BLaER1 (cell line): ENCODE data around the gene GADD45B.
"Not testable (repeated sequence)": the region's sequence is repeated elsewhere in the genome, so short reads cannot be mapped to it uniquely, and the experiment has no call there.

Experiments
- H3K27ac ChIP-seq: shearing (Covaris generic); formaldehyde crosslinking; 2 replicates; pipeline ENCODE4 v1.8.1; 2022
- H3K27me3 ChIP-seq: shearing (Covaris generic); formaldehyde crosslinking; 2 replicates; pipeline ENCODE4 v1.8.1; 2022
- H3K36me3 ChIP-seq: shearing (Covaris generic); formaldehyde crosslinking; 2 replicates; pipeline ENCODE4 v1.8.1; 2022
- H3K4me1 ChIP-seq: shearing (Covaris generic); formaldehyde crosslinking; 2 replicates; pipeline ENCODE4 v1.8.1; 2022
- H3K4me2 ChIP-seq: shearing (Covaris generic); formaldehyde crosslinking; 2 replicates; pipeline ENCODE4 v1.8.1; 2022
- H3K4me3 ChIP-seq: shearing (Covaris generic); formaldehyde crosslinking; 2 replicates; pipeline ENCODE4 v1.8.1; 2022
- H3K9ac ChIP-seq: shearing (Covaris generic); formaldehyde crosslinking; 2 replicates; pipeline ENCODE4 v1.8.1; 2022
- H3K9me3 ChIP-seq: shearing (Covaris generic); formaldehyde crosslinking; 2 replicates; pipeline ENCODE4 v1.8.1; 2022
- H4K20me1 ChIP-seq: shearing (Covaris generic); formaldehyde crosslinking; 2 replicates; pipeline ENCODE4 v1.8.1; 2022
- Cebpa-rat ChIP-seq: shearing (Covaris generic); IDR thresholded peaks from 2 replicates; pipeline ENCODE4 v1.8.1; 2022

The GADD45B gene

GRCh38 chr19:2511991-2512390 lies 36.1 kb downstream of the GADD45B start:
- H4K20me1 ChIP-seq: peaks cover 54% of the 10 kb centered on the region
- H3K9me3 ChIP-seq: no peaks in the 10 kb centered on the region
- H3K27ac ChIP-seq: peak overlapping the region; percentile 53
- TF ChIP-seq Cebpa-rat: no peak
- peak overlapping the region; percentile 97 for H3K4me2 ChIP-seq
- no peaks in the 10 kb centered on the region for H3K27me3 ChIP-seq
- H3K4me1 ChIP-seq: peaks cover 40% of the 10 kb centered on the region
- peak overlapping the region; percentile 27 for H3K4me3 ChIP-seq
- peaks cover 45% of the 10 kb centered on the region for H3K36me3 ChIP-seq
- peak overlapping the region; percentile 22; the same call in 1 of the 2 replicates for H3K9ac ChIP-seq

GRCh38 chr19:2512523-2513431 lies 36.9 kb downstream of the GADD45B start:
- Histone ChIP-seq H3K27ac (peak overlapping the region; percentile 53), H3K9ac (peak overlapping the region; percentile 22; the same call in 1 of the 2 replicates), H3K4me1 (peaks cover 38% of the 10 kb centered on the region), H3K4me2 (peak overlapping the region; percentile 97), H4K20me1 (peaks cover 62% of the 10 kb centered on the region), H3K4me3 (peak overlapping the region; percentile 27; the same call in 1 of the 2 replicates), H3K27me3 (no peaks in the 10 kb centered on the region), H3K9me3 (no peaks in the 10 kb centered on the region), H3K36me3 (peaks cover 52% of the 10 kb centered on the region)
- no peak for TF ChIP-seq Cebpa-rat

DNA sequence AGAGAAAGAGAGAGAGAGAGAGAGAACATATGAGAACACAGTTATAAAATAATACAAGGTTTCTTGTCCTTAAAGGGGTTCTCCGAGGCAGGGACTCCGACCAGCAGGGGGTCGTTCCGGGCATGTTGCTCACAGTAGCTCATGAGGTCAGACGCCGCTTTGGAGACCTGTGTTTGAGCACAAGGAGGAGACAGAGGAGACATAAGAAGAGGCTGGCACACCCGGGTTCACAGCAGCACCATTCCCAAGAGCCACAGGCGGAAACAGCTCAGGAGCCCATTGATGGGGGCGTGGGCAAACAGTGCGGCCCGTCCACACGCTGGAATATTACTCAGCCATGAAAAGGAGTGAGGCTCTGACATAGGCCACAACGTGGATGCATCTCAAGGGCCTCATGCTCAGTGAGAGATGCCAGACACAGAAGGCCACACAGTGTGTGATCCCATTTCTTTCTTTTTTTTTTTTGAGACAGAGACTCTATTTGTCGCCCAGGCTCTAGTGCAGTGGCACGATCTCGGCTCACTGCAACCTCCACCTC lies 39.1 kb downstream of the GADD45B start:
- Histone ChIP-seq H3K27me3 (no peaks in the 10 kb centered on the region), H4K20me1 (peaks cover 79% of the 10 kb centered on the region), H3K36me3 (peaks cover 70% of the 10 kb centered on the region), H3K27ac (no peak overlapping the region), H3K9ac (no peak overlapping the region), H3K4me2 (no peak overlapping the region), H3K4me1 (peaks cover 42% of the 10 kb centered on the region), H3K9me3 (no peaks in the 10 kb centered on the region), H3K4me3 (no peak overlapping the region)
- TF ChIP-seq Cebpa-rat: no peak

GRCh38 chr19:2516727-2517126 lies 40.8 kb downstream of the GADD45B start:
- Histone ChIP-seq H3K9me3 (no peaks in the 10 kb centered on the region), H4K20me1 (peaks cover 90% of the 10 kb centered on the region), H3K4me2 (no peak overlapping the region), H3K9ac (no peak overlapping the region), H3K4me3 (no peak overlapping the region), H3K27ac (no peak overlapping the region; the same call in 1 of the 2 replicates), H3K36me3 (peaks cover 83% of the 10 kb centered on the region), H3K27me3 (no peaks in the 10 kb centered on the region), H3K4me1 (peaks cover 33% of the 10 kb centered on the region)
- no peak for TF ChIP-seq Cebpa-rat

DNA sequence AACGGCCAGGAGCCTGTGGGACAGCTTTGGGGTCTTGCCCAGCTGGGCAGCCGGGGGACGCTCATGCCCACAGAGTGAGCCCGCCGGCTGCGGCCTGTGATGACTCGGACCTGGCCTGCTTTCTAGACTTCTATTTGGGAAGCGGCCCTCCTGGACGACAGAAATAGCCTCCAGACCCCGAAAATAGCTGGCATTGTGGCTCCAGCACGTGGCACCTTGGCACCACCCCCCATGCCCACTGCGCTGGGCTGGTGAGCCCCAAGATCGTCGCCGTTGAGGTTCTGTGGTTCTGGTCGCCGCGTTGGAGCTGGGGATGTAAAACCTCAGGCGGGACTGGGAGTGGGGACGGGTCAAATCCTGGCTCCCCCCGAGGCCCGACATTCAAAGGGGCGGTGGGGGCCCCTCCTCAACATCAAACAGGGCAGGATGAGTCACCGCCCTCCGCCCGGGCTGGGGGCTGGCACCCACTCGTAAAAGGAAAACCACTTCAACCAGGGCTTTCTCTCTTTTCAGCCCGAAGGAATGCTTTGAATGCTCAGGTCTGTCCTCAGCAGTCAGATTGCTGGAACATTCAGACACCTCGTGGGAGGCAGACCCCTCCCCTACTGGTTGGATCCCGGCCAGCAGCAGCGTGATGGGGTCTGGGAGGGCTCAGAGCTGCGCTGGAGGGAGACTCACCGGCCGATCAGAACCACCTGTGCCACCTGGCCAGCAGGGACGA lies 42.1 kb downstream of the GADD45B start:
- H3K9me3 ChIP-seq: no peaks in the 10 kb centered on the region
- TF ChIP-seq Cebpa-rat: no peak
- 0 out of 2 replicates have a peak overlapping the region, but pooled peaks have one; percentile 29 for H3K9ac ChIP-seq
- H3K4me3 ChIP-seq: no peak overlapping the region
- H4K20me1 ChIP-seq: peaks cover 90% of the 10 kb centered on the region
- H3K36me3 ChIP-seq: peaks cover 82% of the 10 kb centered on the region
- peak overlapping the region; percentile 51 for H3K27ac ChIP-seq
- H3K4me1 ChIP-seq: peaks cover 33% of the 10 kb centered on the region
- no peaks in the 10 kb centered on the region for H3K27me3 ChIP-seq
- H3K4me2 ChIP-seq: peak overlapping the region; percentile 74

- Histone ChIP-seq H4K20me1 (peaks cover 90% of the 10 kb centered on the region), H3K4me1 (peaks cover 37% of the 10 kb centered on the region)
- not testable (repeated sequence) for H3K4me3 ChIP-seq
Measured at GRCh38 chr19:2518856-2519255, 42.9 kb downstream of the GADD45B start.

GRCh38 chr19:2519482-2519881 lies 43.6 kb downstream of the GADD45B start:
- Histone ChIP-seq H3K4me3 (no peak overlapping the region), H3K4me1 (peaks cover 43% of the 10 kb centered on the region), H3K9ac (no peak overlapping the region), H3K27me3 (no peaks in the 10 kb centered on the region), H4K20me1 (peaks cover 90% of the 10 kb centered on the region), H3K4me2 (no peak overlapping the region), H3K27ac (no peak overlapping the region), H3K9me3 (no peaks in the 10 kb centered on the region), H3K36me3 (peaks cover 68% of the 10 kb centered on the region)
- TF ChIP-seq Cebpa-rat: no peak

More at GRCh38 chr19:2518856-2519255, 42.9 kb downstream of the GADD45B start:
- Histone ChIP-seq H3K4me2 (peak overlapping the region; percentile 74), H3K36me3 (peaks cover 74% of the 10 kb centered on the region)
- not testable (repeated sequence) for H3K27me3 ChIP-seq, H3K27ac ChIP-seq, H3K9me3 ChIP-seq, H3K9ac ChIP-seq

DNA sequence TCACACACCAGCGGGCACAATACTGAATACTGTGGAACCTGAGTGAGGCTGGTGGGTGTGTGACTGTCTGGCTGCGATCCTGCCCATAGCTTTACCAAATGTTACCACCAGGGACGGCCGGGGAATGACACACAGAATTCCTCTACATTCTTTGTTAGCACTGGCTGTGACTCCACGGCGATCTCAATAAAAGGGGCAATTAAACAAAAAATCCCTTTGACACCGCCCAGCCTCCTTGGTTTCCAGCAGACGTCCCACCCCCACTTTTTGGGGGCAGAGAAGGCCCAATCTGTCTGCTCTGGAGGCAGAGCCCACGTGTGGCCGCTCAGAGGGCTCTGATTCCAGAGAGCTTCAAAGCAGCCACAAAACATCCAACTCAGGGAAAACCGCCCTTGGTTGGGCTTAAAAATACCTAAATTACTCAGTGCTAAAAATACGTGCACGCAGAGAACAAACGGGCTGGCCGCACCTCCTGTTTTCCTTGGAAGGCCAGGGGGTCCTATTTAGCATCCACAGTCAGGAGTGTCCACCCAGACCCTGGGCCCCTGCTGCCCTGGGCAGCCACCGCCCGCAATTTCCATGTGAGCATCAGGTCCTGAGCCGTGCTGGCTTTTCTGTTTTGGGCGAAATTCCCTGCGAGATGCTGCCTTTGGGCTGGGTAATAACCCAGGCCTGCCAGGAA lies 47.8 kb downstream of the GADD45B start:
- no peak overlapping the region for H3K4me3 ChIP-seq
- no peaks in the 10 kb centered on the region for H3K9me3 ChIP-seq
- peak overlapping the region; percentile 17; the same call in 1 of the 2 replicates for H3K9ac ChIP-seq
- H3K27ac ChIP-seq: peak overlapping the region; percentile 33; the same call in 1 of the 2 replicates
- peaks cover 31% of the 10 kb centered on the region for H3K36me3 ChIP-seq
- H3K4me2 ChIP-seq: peak overlapping the region; percentile 97
- no peaks in the 10 kb centered on the region for H3K27me3 ChIP-seq
- H3K4me1 ChIP-seq: peaks cover 70% of the 10 kb centered on the region
- peaks cover 85% of the 10 kb centered on the region for H4K20me1 ChIP-seq
- TF ChIP-seq Cebpa-rat: no peak

- no peak for TF ChIP-seq Cebpa-rat
- Histone ChIP-seq H3K36me3 (peaks cover 31% of the 10 kb centered on the region), H3K4me3 (no peak overlapping the region), H3K27me3 (no peaks in the 10 kb centered on the region), H3K9ac (no peak overlapping the region), H3K9me3 (no peaks in the 10 kb centered on the region), H4K20me1 (peaks cover 90% of the 10 kb centered on the region), H3K4me2 (peak overlapping the region; percentile 97), H3K27ac (no peak overlapping the region), H3K4me1 (peaks cover 75% of the 10 kb centered on the region)
Measured at GRCh38 chr19:2524361-2524839, 48.5 kb downstream of the GADD45B start.
